HG03039 (cell line): Measurements from ENCODE around the gene EMC9.

ENCODE experiments used
- ATAC-seq: cut with Tn5 transposase; IDR thresholded peaks from one replicate; pipeline ENCODE4 v1.9.1; 2021; ENCODE audit warnings: mild to moderate bottlenecking, moderate library complexity; ENCODE audit not compliant: unreplicated experiment

The EMC9 gene

DNA sequence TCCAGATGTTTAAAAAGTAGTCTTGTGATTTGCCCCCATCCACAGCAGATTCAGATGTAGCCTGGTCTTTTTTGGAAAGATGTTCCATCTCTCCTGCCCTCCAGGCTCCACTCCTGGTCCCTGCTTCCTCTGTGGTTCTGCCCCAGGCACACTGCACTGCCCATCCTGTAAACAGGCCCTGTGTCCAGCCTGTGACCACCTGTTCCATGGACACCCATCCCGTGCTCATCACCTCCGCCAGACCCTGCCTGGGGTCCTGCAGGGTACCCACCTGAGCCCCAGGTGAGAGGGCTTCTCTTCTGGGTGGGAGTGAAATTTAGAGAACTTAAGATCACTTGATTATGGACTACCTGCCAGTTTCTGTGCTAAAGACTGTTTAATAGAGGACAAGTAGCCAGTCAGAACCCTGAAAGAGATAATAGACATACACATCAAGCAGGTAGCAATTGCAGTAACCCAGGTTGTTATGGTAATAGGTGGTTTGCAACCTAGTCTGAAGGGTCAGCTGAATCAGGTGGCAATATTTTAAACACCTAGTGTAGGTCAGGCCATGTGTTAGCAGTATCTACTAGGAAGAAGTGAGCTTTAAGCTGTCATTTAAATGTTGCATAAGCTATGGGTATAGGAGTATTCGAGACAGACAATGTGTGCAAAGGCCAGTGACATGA lies 8.0 kb upstream of the EMC9 start:
- no peak for ATAC-seq

GRCh38 chr14:24147761-24148428 lies 6.5 kb upstream of the EMC9 start:
- no peak for ATAC-seq

- ATAC-seq = peak; percentile 80
Observed at GRCh38 chr14:24146978-24147760, 5.8 kb upstream of the EMC9 start, which contains the start of gene RNF31. TSS of gene RNF31 (plus strand) at chr14:24147498. CDS start at chr14:24147699, 201 bp downstream.

DNA sequence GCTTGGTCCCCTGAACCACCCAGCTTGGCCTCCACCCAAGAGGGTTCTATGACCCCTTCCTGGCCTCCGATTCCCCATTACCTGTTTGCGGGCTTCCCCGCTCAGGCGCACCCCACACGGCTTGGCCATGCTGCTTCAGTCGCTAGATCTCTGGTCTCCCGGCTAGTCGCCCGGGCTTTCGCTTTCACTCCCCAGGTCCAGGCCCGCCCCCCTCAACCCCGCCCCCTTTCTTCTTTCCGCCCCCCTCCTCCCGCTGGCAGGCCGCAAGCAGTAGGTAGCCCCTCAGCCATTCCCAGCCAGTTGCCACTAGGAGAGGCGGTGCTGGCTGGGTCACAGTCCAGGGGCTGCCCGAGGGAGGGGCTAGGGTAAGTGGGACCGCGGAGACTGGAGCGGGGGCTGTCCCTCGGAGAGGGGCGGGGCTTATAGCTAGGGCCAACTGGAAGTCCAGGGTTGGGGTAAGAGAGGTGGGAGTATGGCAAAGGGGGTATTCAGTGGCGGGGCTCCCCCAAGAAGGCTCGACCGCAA lies 5.1 kb upstream of the EMC9 start, which contains the start of gene PSME2:
TSS of gene PSME2 (minus strand) at position 158 of the 525 bp plus-strand sequence. CDS start at position 129, 29 bp downstream.
- ATAC-seq = peak; percentile 51

- no peak for ATAC-seq
Observed at GRCh38 chr14:24145690-24146452, 4.5 kb upstream of the EMC9 start.

DNA sequence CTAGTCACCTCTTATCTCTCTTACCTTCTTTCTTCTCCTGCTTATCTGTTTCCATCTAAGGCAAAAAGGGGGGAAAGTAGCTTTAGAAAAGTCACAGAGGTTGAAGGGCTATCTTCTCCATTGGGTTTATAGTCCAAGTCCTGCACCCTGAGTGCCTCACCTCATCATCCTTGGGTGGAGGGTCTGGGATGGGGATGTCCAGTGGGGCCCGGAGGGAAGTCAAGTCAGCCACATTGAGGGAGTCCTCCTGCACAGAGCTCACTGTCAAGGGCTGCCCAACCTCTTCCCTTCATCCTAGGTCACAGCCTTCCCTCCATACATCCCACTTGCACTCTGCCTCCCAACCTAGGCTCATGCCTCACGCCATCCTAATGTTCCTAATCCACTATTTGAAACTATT lies 3.8 kb upstream of the EMC9 start:
- no peak for ATAC-seq

- no peak for ATAC-seq
Observed at GRCh38 chr14:24144451-24144850, 3.1 kb upstream of the EMC9 start.

DNA sequence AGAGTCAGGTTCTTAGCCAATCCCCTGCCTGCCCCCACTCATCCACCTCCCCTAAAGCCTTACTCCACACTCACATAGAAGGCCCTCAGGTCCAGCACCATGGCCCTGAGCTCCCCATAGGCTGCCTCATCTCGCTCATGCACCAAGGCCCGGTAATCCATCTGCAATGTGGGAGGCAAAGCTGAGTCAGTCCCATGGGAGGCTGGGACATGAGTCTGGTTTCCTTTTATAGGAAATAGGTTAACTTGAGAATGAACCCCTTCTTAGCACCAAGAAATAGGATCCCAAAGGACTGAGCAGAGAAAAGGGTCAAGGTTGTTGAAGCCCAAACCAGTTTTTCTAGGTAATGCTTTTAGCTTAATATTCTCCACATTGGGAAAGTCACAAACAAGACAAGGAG lies 2.1 kb upstream of the EMC9 start:
- no peak for ATAC-seq

- no peak for ATAC-seq
Observed at GRCh38 chr14:24139272-24139934, 2.0 kb downstream of the EMC9 start.

DNA sequence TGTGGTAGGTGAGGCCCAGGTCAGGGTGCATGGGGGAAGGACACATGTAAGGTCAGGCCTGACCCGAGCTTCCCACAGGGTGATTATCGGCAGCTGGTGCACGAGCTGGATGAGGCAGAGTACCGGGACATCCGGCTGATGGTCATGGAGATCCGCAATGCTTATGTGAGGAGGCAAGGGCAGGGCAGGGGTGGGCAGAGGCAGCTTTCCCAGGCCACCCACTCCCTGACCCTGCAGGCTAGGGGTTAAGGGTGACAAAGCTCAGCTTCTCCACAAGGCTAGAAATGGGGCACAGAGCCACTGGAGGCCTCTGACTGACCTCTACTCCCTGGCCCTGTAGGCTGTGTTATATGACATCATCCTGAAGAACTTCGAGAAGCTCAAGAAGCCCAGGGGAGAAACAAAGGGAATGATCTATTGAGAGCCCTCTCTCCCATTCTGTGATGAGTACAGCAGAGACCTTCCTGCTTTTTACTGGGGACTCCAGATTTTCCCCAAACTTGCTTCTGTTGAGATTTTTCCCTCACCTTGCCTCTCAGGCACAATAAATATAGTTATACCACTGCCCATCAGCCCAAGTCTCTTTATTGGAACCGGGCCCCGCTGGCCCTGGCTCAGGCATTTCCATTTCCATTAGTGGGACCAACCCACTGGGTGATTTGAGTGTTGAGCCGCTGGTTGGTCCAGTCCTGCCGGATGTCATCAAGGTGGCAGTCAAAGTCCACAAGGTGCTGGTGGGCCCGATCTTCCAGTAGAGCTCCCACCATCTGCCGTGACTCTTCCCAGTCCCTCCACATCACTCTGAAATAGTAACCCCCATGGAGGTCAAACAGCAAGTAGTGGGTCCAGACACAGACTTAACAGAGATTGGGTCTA lies 2.8 kb downstream of the EMC9 start:
- ATAC-seq = no peak

GRCh38 chr14:24137529-24138395 lies 3.6 kb downstream of the EMC9 start:
- no peak for ATAC-seq

- no peak for ATAC-seq
Observed at GRCh38 chr14:24136684-24137528, 4.5 kb downstream of the EMC9 start.

DNA sequence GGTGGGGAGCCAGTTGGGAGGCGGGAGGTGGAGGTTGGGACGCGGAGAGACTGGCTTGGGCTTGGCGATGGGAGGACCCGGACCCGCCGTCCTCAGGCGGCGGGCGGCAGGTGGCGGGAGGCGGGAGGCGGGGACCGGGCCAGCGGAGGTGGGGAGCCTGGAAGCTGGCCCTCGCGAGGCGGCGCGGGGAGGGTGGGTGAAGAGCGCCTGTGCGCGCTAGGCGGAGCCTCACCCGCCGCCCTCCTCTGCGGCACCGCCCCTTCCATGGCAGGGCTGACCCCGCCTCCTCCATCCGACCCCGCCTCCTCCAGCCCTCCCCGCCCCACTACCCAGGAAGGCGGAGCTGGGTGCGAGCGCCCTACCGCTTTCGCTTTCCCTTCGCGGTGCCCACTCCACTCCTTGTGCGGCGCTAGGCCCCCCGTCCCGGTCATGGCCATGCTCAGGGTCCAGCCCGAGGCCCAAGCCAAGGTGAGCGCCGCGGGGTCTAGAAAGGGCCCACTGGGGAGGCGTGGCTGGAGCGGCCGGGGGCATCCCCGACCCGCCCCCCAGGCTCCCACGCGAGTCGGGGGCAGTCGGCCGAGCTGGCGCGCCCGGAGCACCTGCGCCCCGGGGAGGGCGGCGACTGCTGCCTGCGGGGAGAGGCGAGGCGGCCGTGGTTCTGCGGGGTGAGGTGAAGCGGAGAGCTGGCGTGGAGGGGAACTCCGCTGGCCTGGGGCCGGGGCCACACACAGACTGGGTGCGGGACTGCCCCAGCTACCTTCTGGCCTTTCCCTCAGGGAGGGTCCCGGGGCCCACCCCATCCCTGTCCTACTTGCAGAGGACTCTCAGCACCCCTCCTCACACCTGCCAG lies 5.3 kb downstream of the EMC9 start, which contains the start of gene PSME1:
TSS of gene PSME1 (plus strand) at position 361 of the 850 bp plus-strand sequence. CDS start at position 430, 69 bp downstream.
- ATAC-seq = peak; percentile 81

- ATAC-seq = no peak
Observed at GRCh38 chr14:24135584-24135833, 5.9 kb downstream of the EMC9 start.

DNA sequence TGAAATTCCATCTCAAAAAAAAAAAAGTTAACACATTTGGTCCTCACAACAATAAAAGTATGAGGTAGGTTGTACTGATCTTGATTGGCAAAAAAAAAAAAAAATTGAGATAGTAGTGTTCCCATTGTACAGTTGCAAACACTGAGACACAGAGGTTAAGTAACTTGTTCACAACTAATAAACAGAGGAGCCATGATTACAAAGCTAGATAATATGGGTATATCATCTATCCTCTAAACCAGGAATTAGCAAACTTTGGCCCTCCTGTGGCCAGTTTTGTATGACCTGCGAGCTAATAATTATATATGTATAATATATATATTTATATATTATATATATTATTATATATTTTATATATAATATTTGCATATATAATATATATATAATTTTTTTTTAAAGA lies 7.7 kb downstream of the EMC9 start:
- ATAC-seq = no peak

GRCh38 chr14:24132976-24133375 lies 8.4 kb downstream of the EMC9 start:
- no peak for ATAC-seq
